HEK293T (cell line): ENCODE results near the gene PFDN4.
"Not testable (repeated sequence)": the region's sequence is repeated elsewhere in the genome, so short reads cannot be mapped to it uniquely, and the experiment has no call there.

Experiments
- CTCF ChIA-PET: fragments of 350-600 bp; formaldehyde crosslinking; extraction: SDS; loops from one replicate; lab custom pipeline; 2021; ENCODE audit warnings: antibody characterized with exemption, inconsistent platforms; lab: Yijun Ruan, JAX
- POLR2A ChIA-PET: fragments of 350-600 bp; formaldehyde crosslinking; extraction: SDS; loops from one replicate; lab custom pipeline; 2020; ENCODE audit warnings: antibody characterized with exemption, inconsistent platforms; lab: Yijun Ruan, JAX
- DNase-seq: peaks from one replicate; pipeline ENCODE4 v3.0.0; 2012; ENCODE audit warnings: mixed read lengths; ENCODE audit errors: extremely low spot score
- ARNT ChIP-seq: fragments of 450-650 bp; IDR thresholded peaks from 2 replicates; pipeline ENCODE4 v1.6.1; 2017; ENCODE audit warnings: mild to moderate bottlenecking
- BHLHE40 ChIP-seq: fragments of 450-650 bp; IDR thresholded peaks from 2 replicates; pipeline ENCODE4 v1.6.1; 2016; ENCODE audit warnings: mild to moderate bottlenecking, moderate library complexity, borderline replicate concordance
- CTBP1 ChIP-seq: fragments of 450-650 bp; IDR thresholded peaks from 2 replicates; pipeline ENCODE4 v1.6.1; 2016; ENCODE audit warnings: borderline replicate concordance
- ELF4 ChIP-seq: fragments of 450-650 bp; IDR thresholded peaks from 2 replicates; pipeline ENCODE4 v1.6.1; 2017; ENCODE audit warnings: antibody characterized with exemption
- FOXA1 ChIP-seq: fragments of 450-650 bp; IDR thresholded peaks from 2 replicates; pipeline ENCODE4 v1.6.1; 2016; ENCODE audit warnings: mild to moderate bottlenecking
- FOXK2 ChIP-seq: fragments of 450-650 bp; IDR thresholded peaks from 2 replicates; pipeline ENCODE4 v1.6.1; 2016; ENCODE audit warnings: mild to moderate bottlenecking
- FOXM1 ChIP-seq: fragments of 450-650 bp; IDR thresholded peaks from 2 replicates; pipeline ENCODE4 v1.6.1; 2017; ENCODE audit warnings: mild to moderate bottlenecking, borderline replicate concordance
- HDGF ChIP-seq: fragments of 450-650 bp; IDR thresholded peaks from 2 replicates; pipeline ENCODE4 v1.6.1; 2017; ENCODE audit warnings: antibody characterized with exemption, borderline replicate concordance
- L3MBTL2 ChIP-seq: fragments of 450-650 bp; conservative IDR thresholded peaks from 2 replicates; pipeline ENCODE4 v1.6.1; 2016; ENCODE audit warnings: mild to moderate bottlenecking
- LEF1 ChIP-seq: fragments of 450-650 bp; IDR thresholded peaks from 2 replicates; pipeline ENCODE4 v1.6.1; 2017; ENCODE audit warnings: mild to moderate bottlenecking, borderline replicate concordance
- NFRKB ChIP-seq: fragments of 450-650 bp; IDR thresholded peaks from 2 replicates; pipeline ENCODE4 v1.6.1; 2016; ENCODE audit warnings: mild to moderate bottlenecking, moderate library complexity
- PKNOX1 ChIP-seq: fragments of 450-650 bp; IDR thresholded peaks from 2 replicates; pipeline ENCODE4 v1.6.1; 2016
- SP1 ChIP-seq: fragments of 450-650 bp; IDR thresholded peaks from 2 replicates; pipeline ENCODE4 v1.6.1; 2017
- SUZ12 ChIP-seq: fragments of 450-650 bp; IDR thresholded peaks from 2 replicates; pipeline ENCODE4 v1.6.1; 2016; ENCODE audit warnings: mild to moderate bottlenecking
- TARDBP ChIP-seq: fragments of 450-650 bp; IDR thresholded peaks from 2 replicates; pipeline ENCODE4 v1.6.1; 2016
- ZNF384 ChIP-seq: fragments of 450-650 bp; IDR thresholded peaks from 2 replicates; pipeline ENCODE4 v1.6.1; 2016

PFDN4 gene

GRCh38 chr20:54260116-54260515, 52.2 kb downstream of the PFDN4 start:
- CTCF ChIA-PET: no interaction called here

GRCh38 chr20:54262671-54263070, 54.8 kb downstream of the PFDN4 start:
- TF ChIP-seq SUZ12: no peak
- TF ChIP-seq HDGF: no peak
- no peak for TF ChIP-seq BHLHE40
- no peak for TF ChIP-seq NFRKB
- TF ChIP-seq FOXA1: no peak
- TF ChIP-seq CTBP1: no peak
- TF ChIP-seq LEF1: no peak
- TF ChIP-seq ARNT: no peak
- no peak for TF ChIP-seq ELF4
- TF ChIP-seq SP1: no peak
- no peak for TF ChIP-seq FOXK2
- TF ChIP-seq ZNF384: no peak
- no peak for TF ChIP-seq FOXM1
- TF ChIP-seq PKNOX1: no peak
- TF ChIP-seq L3MBTL2: no peak
- no peak for TF ChIP-seq TARDBP
- POLR2A ChIA-PET: no interaction called here
- CTCF ChIA-PET: no interaction called here
- DNase-seq: no peak

More at GRCh38 chr20:54260116-54260515, 52.2 kb downstream of the PFDN4 start:
- DNase-seq: no peak
- POLR2A ChIA-PET: no interaction called here
- TF ChIP-seq TARDBP (no peak), L3MBTL2 (no peak), SP1 (no peak), CTBP1 (no peak), NFRKB (no peak), ARNT (no peak), FOXK2 (no peak), SUZ12 (no peak), LEF1 (no peak), HDGF (no peak), ELF4 (no peak), FOXA1 (no peak)

DNA sequence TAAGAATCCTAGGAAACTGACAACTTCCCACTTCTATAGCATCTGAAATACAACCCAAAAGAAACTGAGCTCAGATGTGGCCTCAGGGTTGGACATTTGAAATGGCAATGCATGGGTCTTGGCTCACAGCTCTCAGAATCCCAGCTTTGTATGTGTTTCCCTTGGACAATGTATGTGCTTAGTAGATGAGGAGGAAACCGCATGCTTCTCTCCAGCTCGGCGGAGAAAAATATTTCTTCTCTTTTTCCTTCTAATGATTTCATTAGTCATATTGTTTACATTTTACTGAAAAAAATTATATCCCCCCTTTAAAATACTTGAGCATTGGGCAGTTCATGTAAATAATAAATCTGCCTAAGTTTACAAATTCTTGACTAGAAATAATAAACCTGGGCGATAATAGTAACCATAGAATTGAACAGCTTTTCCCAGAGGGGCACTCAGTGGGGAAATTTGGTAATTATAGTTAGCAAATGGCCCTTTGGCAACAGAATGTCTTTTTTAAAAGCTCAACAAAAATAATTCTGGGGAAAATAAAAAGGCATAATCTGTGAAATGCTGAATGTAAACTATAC, 55.3 kb downstream of the PFDN4 start:
- ChIA-PET POLR2A (no interaction called here), CTCF (no interaction called here)
- no peak for DNase-seq
- no peak for TF ChIP-seq CTBP1
- TF ChIP-seq ZNF384: no peak
- TF ChIP-seq FOXK2: no peak
- TF ChIP-seq L3MBTL2: no peak
- no peak for TF ChIP-seq PKNOX1
- TF ChIP-seq FOXA1: no peak

GRCh38 chr20:54265791-54266190, 57.9 kb downstream of the PFDN4 start:
- DNase-seq, POLR2A ChIA-PET, CTCF ChIA-PET: not testable (repeated sequence)

DNA sequence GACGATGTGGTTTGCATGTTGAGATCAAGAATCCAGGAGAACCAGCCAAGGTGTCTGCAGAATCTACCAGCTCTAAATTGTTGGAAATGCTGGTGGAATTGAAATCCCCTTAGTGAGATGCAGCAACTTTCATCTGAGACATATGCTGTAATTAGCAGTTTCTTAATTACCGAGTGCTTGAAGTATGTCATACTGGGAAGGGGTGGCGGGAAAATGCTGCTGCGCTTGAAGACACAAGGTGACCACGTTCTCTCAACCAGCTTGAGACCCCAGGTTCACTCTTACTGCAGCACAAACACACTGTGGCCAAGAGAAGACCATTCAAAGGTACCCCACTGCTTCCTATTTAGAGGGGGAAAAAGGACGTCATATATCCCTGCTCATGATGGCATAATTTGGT, 59.0 kb downstream of the PFDN4 start:
- ChIA-PET POLR2A (no interaction called here), CTCF (interaction anchor here (0.7 kb wide), 1 partner anchor 587 kb away, joined by 3 read pairs; no protein-coding TSS in a partner anchor)
- TF ChIP-seq PKNOX1 (no peak), FOXM1 (no peak), L3MBTL2 (no peak), NFRKB (no peak), ZNF384 (no peak), HDGF (no peak), ARNT (no peak), CTBP1 (no peak)
- no peak for DNase-seq

DNA sequence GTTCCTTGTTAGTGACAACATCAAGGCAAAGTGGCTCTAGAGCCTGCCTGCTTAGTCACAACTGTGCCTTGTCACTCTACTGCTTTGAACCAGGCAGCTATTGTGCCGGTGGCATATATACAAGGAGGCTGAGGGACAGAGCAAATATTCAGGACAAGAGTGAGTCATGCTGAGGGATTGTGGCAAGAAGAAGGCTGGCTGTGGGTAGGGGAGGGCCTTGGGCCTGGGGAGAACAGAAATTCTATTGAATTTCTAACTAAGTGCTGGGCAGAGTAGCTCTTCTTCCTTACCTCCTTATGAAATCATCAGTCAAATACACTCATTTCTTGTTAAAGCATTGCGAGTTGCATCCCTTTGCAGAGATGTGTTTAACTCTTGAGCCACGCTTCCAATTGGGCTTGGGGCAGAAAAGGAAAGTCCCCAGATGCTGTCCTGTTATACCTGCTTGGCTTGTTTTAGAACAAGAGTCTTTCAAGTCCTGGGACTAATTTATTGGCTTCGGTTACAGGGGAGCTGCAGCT, 59.7 kb downstream of the PFDN4 start:
- POLR2A ChIA-PET: no interaction called here
- no peak for TF ChIP-seq L3MBTL2
- TF ChIP-seq TARDBP: no peak
- TF ChIP-seq NFRKB: no peak
- TF ChIP-seq CTBP1: no peak
- TF ChIP-seq SP1: no peak
- no peak for TF ChIP-seq SUZ12
- TF ChIP-seq FOXK2: no peak
- TF ChIP-seq ELF4: no peak
- TF ChIP-seq FOXM1: no peak
- no peak for TF ChIP-seq ARNT
- TF ChIP-seq LEF1: no peak
- TF ChIP-seq ZNF384: no peak
- TF ChIP-seq BHLHE40: no peak
- TF ChIP-seq HDGF: no peak
- no peak for TF ChIP-seq FOXA1
- no peak for TF ChIP-seq PKNOX1
- CTCF ChIA-PET: no interaction called here
- DNase-seq: no peak
